KG1 (cell line): ENCODE results near the gene DDIT3.
A peak's percentile ranks its signal among the peaks of the same experiment; 100 is the strongest.

Experiments
- DNase-seq: peaks from one replicate; lab custom pipeline; 2025; lab: John Stamatoyannopoulos, UW

The DDIT3 gene

GRCh38 chr12:57547288-57548012 lies 27.1 kb upstream of the DDIT3 start:
- peak; percentile 54 for DNase-seq

GRCh38 chr12:57546438-57547287 lies 26.3 kb upstream of the DDIT3 start, which contains the start of gene DCTN2:
DCTN2 (minus strand) TSS chr12:57547192; CDS start chr12:57547063, 129 bp downstream.
- DNase-seq = no peak

- DNase-seq = no peak
Observed at GRCh38 chr12:57545809-57546437, 25.6 kb upstream of the DDIT3 start.

- DNase-seq = no peak
Observed at GRCh38 chr12:57543581-57543980, 23.3 kb upstream of the DDIT3 start.

- DNase-seq = no peak
Observed at GRCh38 chr12:57541717-57542116, 21.4 kb upstream of the DDIT3 start.

- no peak for DNase-seq
Observed at GRCh38 chr12:57541001-57541400, 20.7 kb upstream of the DDIT3 start.

GRCh38 chr12:57539134-57539768 lies 18.9 kb upstream of the DDIT3 start:
- no peak for DNase-seq

- no peak for DNase-seq
Observed at GRCh38 chr12:57536597-57536942, 16.3 kb upstream of the DDIT3 start.

- no peak for DNase-seq
Observed at GRCh38 chr12:57535764-57536596, 15.7 kb upstream of the DDIT3 start.

- DNase-seq = no peak
Observed at GRCh38 chr12:57534991-57535543, 14.8 kb upstream of the DDIT3 start.

- DNase-seq = no peak
Observed at GRCh38 chr12:57534250-57534649, 13.9 kb upstream of the DDIT3 start.

- no peak for DNase-seq
Observed at GRCh38 chr12:57533108-57533507, 12.8 kb upstream of the DDIT3 start.

GRCh38 chr12:57531836-57532235 lies 11.5 kb upstream of the DDIT3 start:
- no peak for DNase-seq

- no peak for DNase-seq
Observed at GRCh38 chr12:57530396-57531142, 10.3 kb upstream of the DDIT3 start.

GRCh38 chr12:57529831-57530230 lies 9.5 kb upstream of the DDIT3 start:
- no peak for DNase-seq

GRCh38 chr12:57528831-57529555 lies 8.7 kb upstream of the DDIT3 start:
- DNase-seq = no peak

GRCh38 chr12:57528176-57528575 lies 7.9 kb upstream of the DDIT3 start:
- DNase-seq = no peak

GRCh38 chr12:57527184-57527583 lies 6.9 kb upstream of the DDIT3 start:
- DNase-seq = no peak

GRCh38 chr12:57526477-57527126 lies 6.3 kb upstream of the DDIT3 start:
- DNase-seq = no peak
